Activated CD4-positive, alpha-beta T cell treated with anti-CD3 and anti-CD28 coated beads, Interleukin-2, amount 50 U/mL, for 16 hours (primary cell): ENCODE data around the gene TMEM52B.
"Not testable (repeated sequence)": the region's sequence is repeated elsewhere in the genome, so short reads cannot be mapped to it uniquely, and the experiment has no call there.

Source experiments
- DNase-seq: peaks from one replicate; pipeline ENCODE4 v3.0.0-alpha.2; 2020

The TMEM52B gene

GRCh38 chr12:10211940-10212738 is 33.3 kb downstream of the TMEM52B start:
- peak; percentile 84 for DNase-seq

GRCh38 chr12:10212739-10213131 is 33.9 kb downstream of the TMEM52B start, which contains the start of gene GABARAPL1:
TSS of gene GABARAPL1 (plus strand) at chr12:10212877. CDS start at chr12:10213130, 253 bp downstream.
- DNase-seq = peak; percentile 64

- DNase-seq = peak; percentile 61
Observed at GRCh38 chr12:10213168-10214135, 34.6 kb downstream of the TMEM52B start.

GRCh38 chr12:10214136-10214894 is 35.5 kb downstream of the TMEM52B start:
- no peak for DNase-seq

- DNase-seq = no peak
Observed at GRCh38 chr12:10214895-10215267, 36.0 kb downstream of the TMEM52B start.

- DNase-seq = no peak
Observed at GRCh38 chr12:10215436-10215835, 36.6 kb downstream of the TMEM52B start.

- DNase-seq = peak; percentile 3
Observed at GRCh38 chr12:10215946-10216345, 37.1 kb downstream of the TMEM52B start.

- DNase-seq = no peak
Observed at GRCh38 chr12:10218021-10218420, 39.2 kb downstream of the TMEM52B start.

- no peak for DNase-seq
Observed at GRCh38 chr12:10220398-10221077, 41.7 kb downstream of the TMEM52B start.

GRCh38 chr12:10221846-10222245 is 43.0 kb downstream of the TMEM52B start:
- no peak for DNase-seq

GRCh38 chr12:10223208-10223607 is 44.4 kb downstream of the TMEM52B start:
- DNase-seq = no peak

- DNase-seq = not testable (repeated sequence)
Observed at GRCh38 chr12:10225426-10225825, 46.6 kb downstream of the TMEM52B start.

GRCh38 chr12:10226086-10226485 is 47.3 kb downstream of the TMEM52B start:
- DNase-seq = no peak

- DNase-seq = no peak
Observed at GRCh38 chr12:10226731-10227130, 47.9 kb downstream of the TMEM52B start.

GRCh38 chr12:10227648-10228047 is 48.8 kb downstream of the TMEM52B start:
- DNase-seq = no peak

- no peak for DNase-seq
Observed at GRCh38 chr12:10234562-10234961, 55.7 kb downstream of the TMEM52B start.

GRCh38 chr12:10235761-10236631 is 57.2 kb downstream of the TMEM52B start:
- DNase-seq = peak; percentile 34

- DNase-seq = no peak
Observed at GRCh38 chr12:10236720-10237119, 57.9 kb downstream of the TMEM52B start.

- DNase-seq = no peak
Observed at GRCh38 chr12:10238526-10238925, 59.7 kb downstream of the TMEM52B start.

- DNase-seq = no peak
Observed at GRCh38 chr12:10241290-10241689, 62.5 kb downstream of the TMEM52B start.
